ENCODE data around the gene DIPK1A.

DIPK1A gene

DNA sequence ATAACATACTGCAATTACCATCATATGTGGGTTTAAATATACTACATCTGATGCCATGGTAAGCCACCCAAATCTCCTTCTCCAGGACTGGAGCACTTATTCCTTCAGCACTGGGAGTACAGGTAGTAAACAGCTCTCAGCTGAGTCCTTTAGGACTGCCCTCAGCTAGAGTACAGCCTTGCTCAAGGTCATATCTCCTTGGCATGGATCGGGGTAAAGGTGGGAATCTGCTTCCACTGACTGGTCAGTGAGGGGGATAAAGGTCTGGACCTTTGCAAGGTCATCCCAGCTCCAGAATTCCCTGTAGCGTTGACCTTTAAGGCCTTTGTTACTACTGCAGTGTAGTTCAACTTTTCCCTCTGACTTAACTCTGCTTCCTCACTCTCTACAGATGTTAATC lies 90.7 kb downstream of the DIPK1A start:
- DNase-seq = no peak

- DNase-seq = no peak
Measured at GRCh38 chr1:92864131-92864530, 97.1 kb downstream of the DIPK1A start.

GRCh38 chr1:92862605-92863004 lies 98.7 kb downstream of the DIPK1A start:
- no peak for DNase-seq

GRCh38 chr1:92859400-92860039 lies 101.7 kb downstream of the DIPK1A start:
- DNase-seq = no peak

DNA sequence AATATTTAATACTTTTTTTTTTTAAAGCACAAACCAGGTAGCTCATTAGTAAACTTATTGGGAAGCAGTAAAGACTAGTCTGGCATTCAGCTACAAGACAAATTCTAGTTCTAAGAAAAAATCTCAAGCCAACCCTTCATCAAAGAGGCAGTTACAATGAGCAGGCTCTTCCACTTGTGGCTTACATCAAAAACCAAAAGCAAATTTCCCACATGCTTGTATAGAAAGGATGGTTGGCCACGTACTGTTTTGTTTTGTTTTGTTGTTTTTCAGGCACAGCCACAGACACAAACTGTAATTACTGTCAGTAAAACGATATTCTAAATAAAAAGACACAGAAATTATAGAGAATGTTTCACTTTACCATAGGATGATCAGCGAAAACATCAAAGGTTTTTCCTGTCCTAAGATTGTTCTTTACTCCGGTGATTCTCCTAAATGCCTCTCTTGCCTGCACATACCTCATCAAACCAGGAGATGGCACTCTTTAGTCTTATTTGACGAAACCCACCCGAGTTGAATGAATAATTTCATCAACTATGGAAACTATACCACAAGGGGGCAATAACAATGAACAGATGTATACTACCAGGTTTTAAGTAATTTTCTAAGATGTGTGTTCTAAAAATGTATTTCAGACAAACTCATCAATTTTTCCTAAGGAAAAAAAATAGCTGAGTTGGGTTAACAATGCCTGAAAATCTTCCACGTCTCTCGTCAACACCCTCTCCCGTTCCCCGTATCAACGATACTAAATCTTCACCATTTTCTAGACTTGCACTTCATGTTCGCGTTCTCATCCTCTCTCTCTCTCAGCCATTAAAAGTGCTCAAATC lies 102.5 kb downstream of the DIPK1A start:
- peak; percentile 14 for DNase-seq

DNA sequence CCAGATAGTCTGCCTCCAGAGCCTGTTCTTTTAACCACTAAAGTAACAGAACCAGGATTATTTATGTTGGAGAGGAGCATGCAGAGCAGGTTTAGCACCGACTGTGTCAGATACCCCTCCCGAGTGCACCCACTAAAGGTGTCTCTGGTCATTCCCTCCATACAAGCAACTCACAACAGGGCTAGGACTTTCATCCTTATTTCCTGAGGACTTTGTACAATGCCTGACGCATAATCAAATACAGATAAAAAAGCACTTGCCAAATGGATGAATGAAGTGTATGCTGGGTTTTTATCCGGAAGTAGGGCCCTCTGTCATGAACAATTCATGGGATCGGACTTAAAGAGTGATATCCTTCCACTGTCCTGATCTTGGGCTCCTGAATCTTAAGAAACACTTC lies 103.4 kb downstream of the DIPK1A start:
- no peak for DNase-seq

GRCh38 chr1:92855236-92855635 lies 106.0 kb downstream of the DIPK1A start:
- DNase-seq = no peak

GRCh38 chr1:92854101-92854785 lies 107.0 kb downstream of the DIPK1A start:
- DNase-seq = no peak

GRCh38 chr1:92853299-92853698 lies 108.0 kb downstream of the DIPK1A start:
- DNase-seq = no peak

- no peak for DNase-seq
Measured at GRCh38 chr1:92851729-92852128, 109.5 kb downstream of the DIPK1A start.

- no peak for DNase-seq
Measured at GRCh38 chr1:92850019-92850418, 111.2 kb downstream of the DIPK1A start.

DNA sequence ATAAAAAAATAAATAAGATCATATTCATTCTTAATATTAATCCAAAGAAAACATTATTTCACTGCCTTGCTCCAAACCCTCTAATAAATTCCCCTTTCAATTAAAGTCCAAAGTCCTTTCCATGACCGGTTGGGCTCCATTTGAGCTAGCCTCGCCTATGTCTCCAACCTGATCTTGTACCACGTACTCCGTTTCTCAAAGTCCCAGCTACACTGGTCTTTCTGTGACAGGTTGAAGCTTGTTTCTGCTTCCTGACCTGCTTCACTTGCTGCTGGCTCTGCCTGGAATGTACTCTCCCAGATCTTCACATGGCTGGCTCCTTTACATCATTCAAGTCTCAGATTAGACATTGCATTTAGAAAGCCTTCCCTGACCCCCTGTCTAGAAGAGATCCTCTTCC lies 113.1 kb downstream of the DIPK1A start:
- no peak for DNase-seq

GRCh38 chr1:92845908-92846307 lies 115.4 kb downstream of the DIPK1A start:
- DNase-seq = no peak

DNA sequence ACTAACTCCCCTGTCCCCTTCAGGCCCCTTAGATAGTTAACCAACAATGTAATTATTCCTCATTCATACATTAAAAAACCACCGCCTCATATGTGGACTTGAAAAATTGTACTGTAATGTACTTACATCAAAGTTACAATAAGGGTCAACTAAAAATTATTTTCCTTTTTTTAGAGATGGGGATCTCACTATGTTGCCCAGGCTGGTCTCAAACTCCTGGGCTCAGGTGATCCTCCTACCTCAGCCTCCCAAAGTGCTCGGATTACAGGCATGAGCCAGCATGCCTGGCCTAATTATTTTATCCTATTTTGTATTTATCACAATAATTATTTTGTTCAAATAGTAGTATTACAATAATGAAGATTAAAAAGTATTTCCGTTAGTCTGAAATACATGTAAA lies 116.8 kb downstream of the DIPK1A start:
- no peak for DNase-seq

DNA sequence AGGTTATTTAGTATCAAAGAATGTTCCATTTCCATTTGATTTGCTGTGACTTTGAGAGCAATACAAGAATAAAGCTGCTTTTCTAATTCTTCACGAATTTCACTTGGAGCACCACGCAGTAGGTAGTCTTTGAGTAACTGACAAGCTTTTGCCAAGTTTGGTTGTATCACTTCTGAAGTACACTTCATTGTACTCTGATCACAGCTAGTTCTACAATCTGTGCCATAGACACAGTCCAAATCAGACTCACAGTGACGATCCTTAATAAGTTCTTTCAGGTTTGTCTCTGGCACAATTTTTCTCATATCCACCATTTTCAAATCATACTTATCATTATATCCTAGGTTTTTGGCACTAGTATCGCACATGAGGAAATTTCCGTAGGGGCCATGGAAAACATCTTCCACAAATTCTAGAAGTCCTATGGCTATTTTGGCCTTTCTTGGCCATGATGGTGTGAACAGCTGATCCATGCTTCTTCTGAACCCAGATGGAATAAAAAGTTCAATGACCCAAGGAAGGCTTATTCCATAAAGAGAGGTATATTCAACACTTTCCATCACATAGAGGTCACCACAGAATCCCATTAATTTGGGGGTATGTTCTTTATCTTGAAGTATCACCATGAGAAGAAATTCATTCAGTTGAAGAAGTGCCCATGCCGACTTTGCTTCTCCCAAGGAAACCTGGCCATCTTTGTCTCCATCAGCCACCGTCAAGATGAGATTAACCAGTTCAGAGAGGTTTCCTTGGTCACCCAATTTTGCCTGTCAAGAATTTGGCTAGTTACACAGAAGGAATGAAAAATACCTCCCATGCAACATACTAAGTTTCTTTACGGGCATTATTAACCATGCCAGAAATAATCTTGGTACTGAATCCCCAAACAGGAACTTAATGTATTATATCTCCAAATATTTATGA lies 117.6 kb downstream of the DIPK1A start:
- DNase-seq = no peak

- DNase-seq = no peak
Measured at GRCh38 chr1:92843046-92843423, 118.2 kb downstream of the DIPK1A start.

DNA sequence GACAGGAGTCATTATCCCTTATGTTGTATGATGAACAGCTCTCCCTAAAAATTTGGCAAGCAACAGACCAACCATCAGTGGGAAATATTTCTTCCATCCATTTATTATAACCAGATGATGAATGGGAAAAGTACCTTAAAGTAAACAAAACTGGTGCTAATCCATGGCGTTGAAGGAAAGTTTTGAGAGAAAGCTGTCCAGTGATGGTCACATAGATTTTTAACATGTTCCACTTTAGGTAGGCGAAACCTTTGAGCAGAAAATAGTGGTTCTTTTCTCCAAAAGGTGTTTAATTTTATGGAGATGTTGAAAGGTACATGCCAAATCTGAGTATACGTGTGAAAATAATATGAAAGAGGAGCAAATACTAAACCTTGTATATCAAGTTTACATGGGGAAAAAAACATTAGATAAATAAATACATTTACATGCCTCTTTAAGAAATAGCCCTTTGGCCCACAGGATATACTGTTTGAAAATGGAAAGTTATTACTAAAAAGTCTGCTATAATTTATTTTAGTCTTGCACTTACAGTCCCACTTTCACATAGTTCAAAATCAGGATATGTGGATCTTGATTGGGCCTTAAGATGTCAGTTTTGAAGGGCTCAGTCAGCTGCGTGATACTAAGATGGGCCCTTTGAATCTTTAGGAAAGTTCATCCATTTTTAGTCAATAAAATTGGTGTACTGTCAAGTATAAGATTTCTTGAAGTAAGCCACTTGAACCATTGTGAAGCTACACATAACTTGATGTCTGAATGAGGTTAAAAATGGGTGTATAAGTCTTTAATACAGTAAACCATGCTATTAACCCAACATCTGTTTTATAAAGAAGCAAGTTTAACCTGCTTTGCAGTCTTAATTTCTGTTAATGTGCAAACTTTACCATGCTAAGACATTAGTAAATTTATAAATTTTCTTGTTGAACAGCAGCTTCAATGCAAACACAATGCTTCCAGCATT lies 118.9 kb downstream of the DIPK1A start:
- no peak for DNase-seq

- no peak for DNase-seq
Measured at GRCh38 chr1:92840600-92840999, 120.7 kb downstream of the DIPK1A start.

DNA sequence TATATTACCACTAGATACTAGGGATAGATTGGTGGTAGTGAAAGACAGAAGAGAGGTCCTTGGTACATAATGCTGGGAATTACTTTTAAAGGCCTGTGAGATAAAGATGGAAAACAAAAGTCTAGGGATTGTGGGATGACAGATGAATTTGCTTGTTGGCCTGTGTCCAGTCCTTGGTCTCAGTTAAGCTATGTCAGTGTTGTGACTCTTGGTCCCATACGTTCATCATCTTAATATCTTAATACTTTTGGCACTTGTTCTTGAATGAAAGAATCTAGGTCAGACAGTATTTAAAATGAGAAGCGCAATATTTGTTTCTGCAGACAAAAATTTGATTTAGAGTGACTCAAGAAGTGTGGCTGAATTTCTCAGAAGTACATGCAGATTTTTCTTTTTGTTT lies 121.8 kb downstream of the DIPK1A start:
- no peak for DNase-seq

- no peak for DNase-seq
Measured at GRCh38 chr1:92838519-92838918, 122.7 kb downstream of the DIPK1A start.

- no peak for DNase-seq
Measured at GRCh38 chr1:92837062-92837461, 124.2 kb downstream of the DIPK1A start.

DNA sequence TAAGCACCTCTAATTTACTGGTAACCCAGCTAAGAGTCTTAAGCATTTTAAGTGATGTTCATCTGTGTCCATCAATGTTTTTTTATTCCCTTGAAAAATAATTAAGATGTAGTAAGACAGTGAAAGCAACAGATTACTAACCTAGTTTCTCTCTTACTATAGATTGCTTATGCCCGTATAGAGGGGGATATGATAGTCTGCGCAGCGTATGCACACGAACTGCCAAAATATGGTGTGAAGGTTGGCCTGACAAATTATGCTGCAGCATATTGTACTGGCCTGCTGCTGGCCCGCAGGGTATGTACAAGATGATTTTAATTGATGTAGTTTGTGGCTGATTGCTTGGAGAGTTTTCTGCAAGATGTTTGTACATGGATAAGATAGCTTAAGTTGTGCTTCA lies 126.6 kb downstream of the DIPK1A start:
- DNase-seq = no peak
